Activated naive CD8-positive, alpha-beta T cell treated with anti-CD3 and anti-CD28 coated beads, Interleukin-2, amount 50 U/mL, for 16 hours (primary cell): ENCODE data around the gene YPEL5.
"Not testable (repeated sequence)": the region's sequence is repeated elsewhere in the genome, so short reads cannot be mapped to it uniquely, and the experiment has no call there.

Experiments used
- DNase-seq: peaks from one replicate; pipeline ENCODE4 v3.0.0-alpha.2; 2020; ENCODE audit warnings: low read depth, low spot score

The YPEL5 gene

GRCh38 chr2:30146337-30147195, at the start of gene YPEL5:
Gene YPEL5 (plus strand): TSS chr2:30147007. CDS start chr2:30156652, 9,645 bp downstream.
- DNase-seq, result peak; percentile 99

- DNase-seq, result no peak
These were observed 48.4 kb upstream of the YPEL5 start for GRCh38 chr2:30098266-30099005.

GRCh38 chr2:30099366-30099765, 47.4 kb upstream of the YPEL5 start:
- DNase-seq, result not testable (repeated sequence)

- not testable (repeated sequence) for DNase-seq
These were observed 46.1 kb upstream of the YPEL5 start for GRCh38 chr2:30100691-30101090.

GRCh38 chr2:30104307-30104706, 42.5 kb upstream of the YPEL5 start:
- DNase-seq, result no peak

GRCh38 chr2:30105556-30105955, 41.3 kb upstream of the YPEL5 start:
- no peak for DNase-seq

DNA sequence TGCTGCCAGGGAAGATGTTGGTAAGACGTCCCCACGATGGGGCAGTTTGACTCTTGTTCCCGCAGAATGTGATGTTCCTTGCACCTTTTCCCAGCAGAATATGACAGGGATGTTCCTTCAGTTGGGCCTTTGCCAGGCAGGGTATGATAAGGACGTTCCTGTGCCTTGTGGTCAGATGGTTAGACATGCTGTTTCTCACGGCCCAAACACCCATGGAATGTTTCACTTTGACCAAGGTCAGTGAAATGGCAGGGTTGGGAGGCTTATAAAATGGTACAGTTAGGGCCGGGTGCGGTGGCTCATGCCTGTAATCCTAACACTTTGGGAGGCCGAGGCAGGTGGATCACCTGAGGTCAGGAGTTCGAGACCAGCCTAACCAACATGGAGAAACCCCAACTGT, 40.3 kb upstream of the YPEL5 start:
- no peak for DNase-seq

DNA sequence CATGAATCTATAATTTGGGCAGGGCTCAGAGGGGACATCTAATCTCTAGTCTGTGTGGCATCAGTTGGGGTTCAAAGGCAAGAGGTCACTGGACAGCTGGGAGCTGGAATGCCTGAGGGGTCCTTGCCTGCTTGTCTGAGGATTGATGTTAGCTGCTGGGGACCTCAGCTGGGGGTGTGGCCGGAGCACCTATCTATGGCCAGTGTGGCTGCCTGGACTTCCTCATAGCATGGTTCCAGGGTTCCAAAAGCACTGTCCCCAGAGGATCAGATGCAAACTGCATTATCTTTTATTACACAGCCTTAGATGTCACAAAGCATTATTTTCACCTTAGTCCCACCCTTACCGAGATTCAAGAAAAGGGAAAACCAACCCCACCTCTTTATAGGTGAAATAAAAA, 38.6 kb upstream of the YPEL5 start:
- DNase-seq, result no peak

- DNase-seq, result no peak
These were observed 38.0 kb upstream of the YPEL5 start for GRCh38 chr2:30108851-30109250.

GRCh38 chr2:30109856-30110255, 37.0 kb upstream of the YPEL5 start:
- no peak for DNase-seq

GRCh38 chr2:30110773-30111172, 36.0 kb upstream of the YPEL5 start:
- no peak for DNase-seq

GRCh38 chr2:30111186-30111585, 35.6 kb upstream of the YPEL5 start:
- DNase-seq, result not testable (repeated sequence)

- no peak for DNase-seq
These were observed 34.2 kb upstream of the YPEL5 start for GRCh38 chr2:30112561-30112960.

DNA sequence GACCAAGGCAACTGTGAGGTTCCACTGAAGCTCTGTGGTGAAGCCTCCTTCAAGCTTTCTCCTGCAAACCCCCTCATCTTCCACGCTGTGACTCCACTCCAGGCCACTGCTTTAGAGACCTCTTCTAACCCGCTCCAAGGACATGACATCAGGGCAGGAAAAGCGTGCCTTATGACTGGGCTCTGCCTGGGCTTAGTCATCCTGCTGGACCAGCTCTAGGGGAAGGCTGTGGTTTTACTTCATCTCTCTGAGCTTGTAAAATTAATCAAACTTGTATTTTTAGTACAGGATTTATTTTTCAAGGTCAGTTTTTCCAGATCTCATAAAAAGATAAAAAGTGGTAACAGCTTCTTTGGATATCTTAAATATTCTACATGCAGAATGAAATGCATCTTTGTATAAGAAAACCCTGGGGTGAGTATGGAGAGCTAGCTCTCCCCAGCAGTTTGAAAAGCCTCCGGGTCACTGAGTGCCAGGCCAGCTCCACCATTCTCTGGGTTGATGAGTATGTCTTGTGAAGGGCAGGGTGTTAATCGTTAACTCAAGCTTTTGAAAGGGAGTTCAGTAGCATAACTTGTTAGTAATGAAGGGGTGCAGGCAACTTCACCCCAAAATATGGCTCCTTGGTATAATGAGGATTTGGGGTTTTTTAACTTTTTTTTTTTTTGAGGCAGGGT, 33.1 kb upstream of the YPEL5 start:
- DNase-seq, result no peak

GRCh38 chr2:30115141-30115980, 31.4 kb upstream of the YPEL5 start:
- peak; percentile 9 for DNase-seq

GRCh38 chr2:30115981-30116285, 30.9 kb upstream of the YPEL5 start:
- no peak for DNase-seq

DNA sequence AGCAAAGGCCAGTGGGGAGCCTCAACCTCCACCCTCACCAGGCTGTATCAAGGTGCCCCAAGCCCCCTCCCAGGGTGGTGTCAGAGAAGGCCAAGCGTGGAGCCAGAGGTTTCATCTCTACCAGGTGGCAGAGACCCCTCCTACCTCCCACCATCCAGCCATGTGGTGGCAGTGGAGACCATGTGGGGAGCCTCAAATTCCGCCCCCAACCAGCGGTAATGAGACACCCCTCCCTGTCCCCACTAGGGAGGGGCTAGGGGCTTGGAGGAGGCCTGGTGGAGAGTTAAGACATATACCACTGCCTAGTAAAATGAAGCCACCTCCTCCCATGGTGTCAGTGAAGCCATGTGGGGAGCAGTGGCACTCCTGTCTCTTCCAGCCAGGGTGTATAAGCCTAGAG, 24.4 kb upstream of the YPEL5 start:
- DNase-seq, result no peak

GRCh38 chr2:30127016-30127893, 19.6 kb upstream of the YPEL5 start:
- no peak for DNase-seq

- no peak for DNase-seq
These were observed 12.2 kb upstream of the YPEL5 start for GRCh38 chr2:30134582-30134981.

DNA sequence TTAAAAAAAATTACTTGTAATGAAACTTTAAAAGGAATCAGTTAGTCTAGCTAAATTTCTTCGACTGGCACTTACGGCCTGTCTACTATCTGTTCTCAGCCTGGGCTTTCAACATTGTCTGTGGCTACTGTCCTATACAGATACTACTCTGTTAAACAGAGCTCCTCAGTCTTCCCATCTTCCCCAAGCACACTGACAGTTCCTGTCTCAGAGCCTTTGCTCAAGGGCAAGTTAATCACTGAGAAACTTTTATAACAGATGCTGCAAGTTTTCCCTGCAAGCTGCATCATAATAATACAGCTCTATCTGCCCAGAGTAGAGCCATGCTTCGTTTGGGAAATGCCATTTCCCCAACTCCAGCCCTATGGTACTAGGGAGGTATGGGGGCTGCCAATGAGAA, 11.3 kb upstream of the YPEL5 start:
- DNase-seq, result no peak
